Hematopoietic multipotent progenitor cell (in vitro differentiated cells): Measurements from ENCODE around the gene OTC. TPM values are rescaled to one million over a fixed set of nuclear protein-coding genes. Genes with fewer than 3 reads are reported as not detected.

ENCODE experiments used
- DNase-seq, 3 donors: peaks; one replicate each; pipeline ENCODE4 v3.0.0-alpha.2; 2011 to 2015; ENCODE audit warnings: low read depth in 2 of 3, low spot score in 2 of 3
- total RNA-seq: library from RNA; depleted of rRNA; stranded (reverse); fragments of >200 nt; gene quantifications from one replicate; pipeline ENCODE4 v1.2.3, GENCODE V29; 2012

OTC gene
- not detected for total RNA-seq

GRCh38 chrX:38352362-38352761 lies at the start of gene OTC:
Gene OTC (plus strand): TSS chrX:38352604. CDS start chrX:38352697, 93 bp downstream.
- no peak for DNase-seq

DNA sequence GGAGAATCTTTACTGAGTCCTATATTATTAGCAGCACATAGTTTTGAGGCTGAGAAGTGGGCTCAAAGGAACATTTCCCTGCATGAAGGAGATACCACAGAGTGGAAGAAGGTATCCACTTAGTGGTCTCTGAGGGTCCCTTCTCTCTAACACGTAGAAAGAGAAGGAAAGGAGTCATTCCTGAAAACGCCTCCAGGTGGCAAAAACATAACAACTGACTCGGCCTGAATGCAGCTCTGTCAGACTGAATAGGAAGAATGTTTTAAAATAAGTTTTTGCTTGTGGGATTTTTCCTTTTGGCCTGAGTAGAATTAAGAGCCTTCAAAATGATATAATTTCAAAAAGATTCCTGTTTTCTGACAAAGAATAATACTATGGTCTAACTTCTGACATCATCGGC lies 48.4 kb upstream of the OTC start:
- DNase-seq = peak in 1 of 3 donors; percentile 22

DNA sequence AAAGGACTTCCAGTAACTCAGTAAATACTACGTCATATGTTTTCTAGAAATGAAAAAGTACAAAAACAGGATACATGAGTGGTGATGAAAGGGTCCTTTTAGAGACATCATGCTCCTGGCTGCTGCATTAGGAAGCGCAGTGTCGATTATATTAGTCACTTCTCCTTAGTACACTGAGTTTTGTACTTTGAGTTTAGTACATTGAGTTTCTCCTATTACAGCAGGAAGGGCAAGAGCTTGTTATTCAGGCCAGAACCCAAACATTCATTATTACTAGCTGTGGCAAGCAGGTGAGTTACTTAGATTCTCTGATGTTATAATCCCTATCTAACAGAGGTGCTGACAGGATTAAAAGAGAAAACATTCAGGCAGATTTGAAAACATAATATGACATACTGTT lies 46.4 kb upstream of the OTC start:
- DNase-seq = no peak

DNA sequence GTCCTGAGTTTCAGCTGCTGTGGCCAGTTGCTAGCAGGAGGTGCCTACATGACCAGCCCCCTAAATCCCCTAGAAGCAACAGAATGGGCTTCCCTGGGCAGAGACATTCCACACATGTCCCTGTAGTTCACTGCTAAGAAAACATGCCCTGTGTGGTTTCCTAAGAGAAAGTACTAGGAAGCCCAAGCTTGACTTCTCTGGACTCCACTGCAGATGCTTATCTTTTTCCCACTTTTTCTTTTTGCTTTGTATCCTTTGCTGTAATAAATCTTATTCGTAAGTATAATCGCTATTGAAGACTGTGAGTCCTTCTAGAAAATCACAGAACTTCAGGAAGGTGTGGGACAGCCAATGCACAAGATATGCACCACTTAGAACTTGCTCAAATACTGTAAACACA lies 40.7 kb upstream of the OTC start:
- DNase-seq = no peak

DNA sequence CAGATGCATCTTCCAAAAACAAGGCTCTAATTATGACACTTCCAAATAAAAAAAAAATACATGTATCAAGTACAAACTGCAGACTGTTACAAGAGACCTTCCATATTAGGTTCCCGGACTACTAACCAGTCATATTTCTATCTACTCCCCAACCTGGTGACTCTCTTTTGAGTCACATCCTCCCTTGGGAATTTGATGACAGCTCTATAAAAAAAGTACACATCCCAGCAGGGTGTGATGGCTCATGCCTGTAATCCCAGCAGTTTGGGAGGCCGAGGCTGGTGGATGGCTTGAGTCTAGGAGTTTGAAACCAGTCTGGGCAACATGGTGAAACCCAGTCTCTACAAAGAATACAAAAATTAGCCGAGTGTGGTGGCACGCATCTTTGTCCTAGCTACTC lies 40.0 kb upstream of the OTC start:
- DNase-seq = no peak

DNA sequence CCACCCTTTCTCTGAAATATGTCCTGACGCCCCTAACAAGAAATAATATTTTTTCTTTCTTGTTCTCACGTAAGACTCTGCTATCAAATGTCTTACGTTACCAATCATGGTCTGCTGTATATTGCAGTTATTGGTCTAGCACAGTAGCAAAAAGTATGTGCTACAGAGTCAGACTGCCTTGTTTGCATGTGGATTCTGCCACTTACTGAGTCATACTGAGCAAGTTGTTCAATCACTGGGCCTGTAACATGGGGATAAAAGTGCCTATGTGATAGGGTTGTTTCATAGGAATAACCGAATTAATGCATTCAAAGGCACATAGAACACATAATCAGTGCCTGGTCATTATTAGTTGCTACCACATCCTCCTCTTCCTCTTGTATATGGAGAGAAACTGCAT lies 39.2 kb upstream of the OTC start:
- no peak for DNase-seq

- DNase-seq = no peak
Observed at GRCh38 chrX:38315186-38315585, 37.2 kb upstream of the OTC start.

- DNase-seq = no peak
Observed at GRCh38 chrX:38318196-38318595, 34.2 kb upstream of the OTC start.

DNA sequence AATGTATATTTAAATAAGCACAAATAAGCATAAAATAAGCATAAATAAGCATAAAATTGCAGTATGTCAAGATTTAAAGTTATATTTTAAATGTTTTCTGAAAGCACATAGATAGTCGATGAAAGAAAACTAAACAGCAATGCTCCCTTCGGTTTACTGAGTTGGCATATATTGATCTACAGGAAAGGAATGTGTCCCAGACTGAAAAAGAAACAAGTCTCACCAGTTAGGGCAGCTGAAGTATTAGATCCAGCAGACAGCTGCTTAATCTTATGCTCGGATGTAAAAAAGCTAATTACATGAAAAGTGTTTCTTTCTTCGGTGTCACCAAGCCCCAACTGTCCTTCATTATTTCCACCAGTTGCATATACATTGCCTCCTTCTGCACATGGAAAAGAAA lies 33.8 kb upstream of the OTC start:
- no peak for DNase-seq

DNA sequence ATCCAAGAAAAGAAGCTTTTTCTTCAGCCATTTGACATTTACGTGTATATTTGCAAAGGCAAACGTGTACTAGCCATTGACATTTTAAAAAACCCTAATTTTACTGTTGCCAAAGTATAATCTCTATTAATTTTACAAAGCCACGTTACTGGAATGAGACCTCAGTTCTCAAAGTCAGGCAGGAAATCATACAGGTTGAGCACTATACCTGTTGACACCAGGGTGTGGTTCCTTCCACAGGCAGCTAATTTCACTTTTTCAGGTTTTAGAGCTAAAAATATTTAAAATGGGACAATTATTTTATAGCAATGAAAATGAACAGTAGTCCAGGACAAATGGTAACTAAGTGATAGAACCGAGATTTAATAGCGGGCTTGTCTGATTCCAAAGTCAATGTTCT lies 31.6 kb upstream of the OTC start:
- DNase-seq = no peak

- DNase-seq = no peak
Observed at GRCh38 chrX:38326086-38326485, 26.3 kb upstream of the OTC start.

DNA sequence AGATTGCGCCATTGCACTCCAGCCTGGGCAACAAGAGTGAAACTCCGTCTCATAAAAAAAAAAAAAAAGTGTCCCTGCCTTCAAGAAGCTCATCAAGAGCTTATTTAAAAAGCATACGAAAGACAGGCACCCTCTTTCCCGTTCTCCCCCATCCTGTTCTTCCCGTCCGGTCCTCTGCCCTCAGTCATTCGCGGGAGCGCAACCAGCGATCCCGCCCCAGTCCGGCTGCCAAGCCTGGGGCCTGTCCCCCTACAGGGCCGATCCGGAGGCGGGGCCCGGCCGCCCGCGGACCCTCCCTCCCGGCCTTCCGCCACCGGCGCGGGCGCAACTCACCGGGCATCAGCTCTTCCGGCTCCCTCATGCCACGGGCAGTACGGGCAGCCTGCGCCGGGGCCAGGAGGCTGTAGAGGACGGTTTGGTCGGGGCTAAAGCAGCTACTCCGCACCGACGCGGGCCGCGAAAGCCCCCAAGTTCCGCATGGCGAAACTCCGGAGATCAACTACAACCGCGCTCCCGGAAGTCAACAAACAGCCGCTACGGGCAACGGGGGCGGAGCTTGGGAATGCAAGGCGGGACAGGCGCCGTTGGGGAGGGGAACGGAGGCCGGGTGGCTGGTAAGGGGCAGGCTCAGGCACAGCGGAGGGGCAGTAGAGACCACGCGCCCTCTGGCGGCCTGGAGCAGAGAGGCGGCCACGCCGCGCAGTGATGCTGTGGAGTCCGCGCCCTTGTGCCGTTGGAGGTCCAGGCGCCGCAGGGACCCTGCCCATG lies 25.2 kb upstream of the OTC start, which contains the start of gene RPGR:
Gene RPGR, minus strand, starts transcription at position 503 of the 768 bp plus-strand sequence. Its CDS starts 142 bp downstream, at position 361.
- peak; percentile 65 to 95 (median 93) for DNase-seq

- no peak for DNase-seq
Observed at GRCh38 chrX:38327775-38328081, 24.7 kb upstream of the OTC start.

GRCh38 chrX:38332505-38332904 lies 19.9 kb upstream of the OTC start:
- no peak for DNase-seq

- DNase-seq = no peak
Observed at GRCh38 chrX:38335382-38335781, 17.0 kb upstream of the OTC start.

DNA sequence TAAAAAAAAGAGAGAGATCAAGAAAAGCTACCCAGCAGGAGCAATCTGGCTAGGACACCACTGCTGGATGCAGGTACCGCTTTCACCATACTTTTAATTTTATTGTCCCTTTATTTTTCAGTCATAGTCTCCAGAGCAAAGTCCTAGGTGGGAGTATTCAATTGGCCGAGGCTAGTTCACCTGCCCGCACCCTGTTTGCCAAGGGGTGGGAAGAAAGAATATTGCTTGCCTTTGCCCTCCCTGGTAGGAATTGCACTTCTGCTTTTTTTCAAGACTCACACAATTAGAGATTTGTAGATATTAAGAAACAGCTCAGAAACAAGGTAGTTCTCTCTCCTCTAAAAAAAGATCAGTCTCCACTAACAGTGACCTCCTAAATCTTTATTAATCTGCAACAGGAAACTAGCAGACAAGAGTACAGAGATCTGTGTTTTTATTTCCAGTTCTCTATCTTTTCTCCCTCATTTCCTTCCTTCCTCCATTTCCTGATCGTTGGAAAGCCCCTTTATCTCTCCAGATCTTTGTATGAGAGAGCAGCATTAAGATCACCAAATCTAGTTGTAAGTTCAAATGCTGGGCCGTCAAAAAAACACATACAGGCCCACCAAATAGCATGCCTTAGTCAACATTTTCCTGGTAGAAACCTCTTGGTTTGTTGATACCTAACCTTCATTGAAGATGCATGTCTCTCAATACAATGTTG lies 15.7 kb upstream of the OTC start:
- DNase-seq = peak in 1 of 3 donors; percentile 41

- DNase-seq = no peak
Observed at GRCh38 chrX:38341442-38341841, 11.0 kb upstream of the OTC start.

GRCh38 chrX:38342853-38343778 lies 9.3 kb upstream of the OTC start:
- no peak for DNase-seq

DNA sequence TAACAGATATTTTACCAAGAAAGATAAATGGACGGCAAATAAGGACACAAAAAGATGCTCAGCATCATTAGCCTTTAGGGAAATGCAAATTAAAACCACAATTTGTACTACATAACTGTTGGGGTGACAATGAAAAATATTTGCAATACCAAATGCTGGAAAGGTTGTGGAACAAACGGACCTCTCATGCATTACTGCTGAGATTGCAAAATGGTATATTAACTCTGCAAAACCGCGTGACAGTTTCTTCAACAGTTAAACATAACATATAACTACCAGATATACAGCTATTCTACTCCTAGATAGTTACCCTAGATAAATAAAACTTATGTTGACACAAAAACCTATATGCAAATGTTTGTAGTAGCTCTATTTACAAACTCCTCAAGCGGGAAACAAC lies 6.3 kb upstream of the OTC start:
- no peak for DNase-seq

GRCh38 chrX:38347136-38347535 lies 5.3 kb upstream of the OTC start:
- DNase-seq = peak in 1 of 3 donors; percentile 27

DNA sequence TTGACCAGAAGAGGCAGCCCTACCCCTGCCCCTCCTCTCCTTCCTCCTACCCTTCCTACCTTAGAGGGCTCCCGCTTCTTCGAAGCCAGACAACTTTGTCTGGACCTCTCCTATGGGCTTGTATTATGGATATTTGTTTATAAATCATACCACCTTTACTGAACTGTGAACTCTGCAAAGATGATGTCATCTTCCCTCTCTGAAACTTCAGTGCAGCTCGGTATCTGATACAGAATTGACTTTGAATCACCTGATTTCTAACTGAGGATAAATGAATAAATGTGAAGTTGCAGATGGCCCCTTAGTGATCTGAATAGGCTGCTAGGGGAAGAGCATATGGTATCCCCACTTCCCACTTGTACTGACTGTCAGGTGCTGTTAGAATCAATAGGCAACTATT lies 1.1 kb upstream of the OTC start:
- no peak for DNase-seq
